ENCODE measurements around the gene KLHL22.

The KLHL22 gene

GRCh38 chr22:20444325-20444724, 51.3 kb downstream of the KLHL22 start:
- no peak overlapping the region for H3K27ac ChIP-seq
- ChIA-PET CTCF (interaction anchor here (0.6 to 0.7 kb wide), 2 partner anchors 9 to 11 kb away, joined by 3 to 5 read pairs; no protein-coding TSS in a partner anchor), POLR2A (ENCODE audit: low non-redundant PET) (no interaction called here)
- no peak for DNase-seq (ENCODE audit: low spot score)
- TF ChIP-seq CTCF (conservative IDR thresholded peaks at IDR 0.05; ENCODE audit: low read depth), result no peak

- ChIA-PET POLR2A (ENCODE audit: low non-redundant PET) (no interaction called here), CTCF (no interaction called here)
- TF ChIP-seq CTCF (conservative IDR thresholded peaks at IDR 0.05; ENCODE audit: low read depth), result no peak
- H3K27ac ChIP-seq, result peak overlapping the region; percentile 37; the same call in 1 of the 2 replicates
- DNase-seq (ENCODE audit: low spot score), result no peak
Measured at GRCh38 chr22:20442485-20443284, 52.9 kb downstream of the KLHL22 start.

GRCh38 chr22:20441631-20442484, 53.7 kb downstream of the KLHL22 start:
- CTCF ChIA-PET, result no interaction called here
- H3K27ac ChIP-seq, result peak overlapping the region; percentile 37
- POLR2A ChIA-PET (ENCODE audit: low non-redundant PET), result no interaction called here
- no peak for DNase-seq (ENCODE audit: low spot score)
- TF ChIP-seq CTCF (conservative IDR thresholded peaks at IDR 0.05; ENCODE audit: low read depth), result no peak

- ChIA-PET POLR2A (ENCODE audit: low non-redundant PET) (no interaction called here), CTCF (interaction anchor here (0.6 to 1.0 kb wide), 2 partner anchors 16 to 493 kb away, joined by 3 read pairs; no protein-coding TSS in a partner anchor)
- no peak for DNase-seq (ENCODE audit: low spot score)
- H3K27ac ChIP-seq, result peak overlapping the region; percentile 37
- no peak for TF ChIP-seq CTCF (conservative IDR thresholded peaks at IDR 0.05; ENCODE audit: low read depth)
Measured at GRCh38 chr22:20440637-20441591, 54.7 kb downstream of the KLHL22 start.

GRCh38 chr22:20439928-20440575, 55.5 kb downstream of the KLHL22 start:
- TF ChIP-seq CTCF (conservative IDR thresholded peaks at IDR 0.05; ENCODE audit: low read depth), result no peak
- no peak for DNase-seq (ENCODE audit: low spot score)
- ChIA-PET POLR2A (ENCODE audit: low non-redundant PET) (no interaction called here), CTCF (interaction anchor here (0.6 kb wide), 1 partner anchor 492 kb away, joined by 3 read pairs; no protein-coding TSS in a partner anchor)
- H3K27ac ChIP-seq, result peak overlapping the region; percentile 37

Measured in RWPE1 (cell line).